Fibroblast of skin of right quadriceps (primary cell): Measurements from ENCODE around the gene YIPF5.

Experiments
- DNase-seq: peaks from one replicate; pipeline ENCODE4 v3.0.0-alpha.2; 2013

YIPF5 gene

DNA sequence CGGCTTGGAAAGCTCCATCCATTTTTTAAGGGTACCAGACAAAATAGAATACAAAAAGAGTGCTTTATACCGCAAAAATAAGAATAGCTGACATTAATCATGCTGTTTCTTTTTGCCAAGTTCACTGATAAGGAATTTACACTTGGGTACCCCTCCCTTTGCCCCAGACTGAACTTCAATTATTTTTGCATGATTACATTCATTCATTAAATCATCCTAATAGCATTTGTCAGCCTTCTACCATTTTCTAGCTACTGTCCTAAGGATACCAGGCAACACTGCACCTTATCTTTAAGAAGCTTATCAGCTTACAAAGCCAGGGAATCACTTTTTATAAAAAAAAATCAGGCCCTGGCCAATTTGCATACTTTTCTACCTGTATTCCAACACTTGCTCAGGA, 48.4 kb downstream of the YIPF5 start:
- no peak for DNase-seq

DNA sequence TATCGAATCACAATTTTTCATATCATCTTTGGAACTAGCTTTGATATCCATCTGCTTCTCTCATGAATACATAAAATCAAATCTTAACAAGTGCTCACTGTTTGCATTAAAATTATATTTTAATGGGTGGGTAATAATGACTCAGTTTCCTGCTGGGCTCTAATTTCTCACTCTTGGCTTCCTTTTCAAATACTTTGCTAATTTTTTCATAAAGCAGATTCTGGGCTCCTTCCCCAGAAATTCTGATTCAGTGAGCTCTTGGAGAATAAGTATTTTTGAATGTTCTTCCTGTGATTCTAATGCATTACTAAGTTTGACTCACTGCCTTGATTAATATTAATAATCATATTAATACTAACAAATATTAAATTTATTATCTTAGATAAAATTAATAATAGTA, 48.9 kb downstream of the YIPF5 start:
- peak; percentile 24 for DNase-seq

DNA sequence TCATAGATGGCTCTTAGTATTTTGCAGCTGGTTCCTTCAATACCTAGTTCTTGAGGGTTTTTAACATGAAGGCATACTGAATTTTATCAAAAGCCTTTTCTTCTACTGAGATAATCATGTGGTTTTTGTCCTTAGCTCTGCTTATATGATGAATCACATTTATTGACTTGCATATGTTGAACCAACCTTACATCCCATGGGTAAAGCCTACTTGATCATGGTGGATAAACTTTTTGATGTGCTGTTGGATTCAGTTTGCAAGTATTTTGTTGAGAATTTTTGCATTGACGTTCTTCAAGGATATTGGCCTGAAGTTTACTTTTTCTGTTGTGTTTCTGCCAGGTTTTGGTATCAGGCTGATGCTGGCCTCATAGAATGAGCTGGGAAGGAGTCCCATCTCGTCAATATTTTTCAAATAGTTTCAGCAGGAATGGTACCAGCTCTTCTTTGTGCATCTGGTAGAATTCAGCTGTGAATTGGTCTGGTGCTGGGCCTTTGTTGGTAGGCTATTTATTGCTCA, 49.7 kb downstream of the YIPF5 start:
- DNase-seq, result no peak

DNA sequence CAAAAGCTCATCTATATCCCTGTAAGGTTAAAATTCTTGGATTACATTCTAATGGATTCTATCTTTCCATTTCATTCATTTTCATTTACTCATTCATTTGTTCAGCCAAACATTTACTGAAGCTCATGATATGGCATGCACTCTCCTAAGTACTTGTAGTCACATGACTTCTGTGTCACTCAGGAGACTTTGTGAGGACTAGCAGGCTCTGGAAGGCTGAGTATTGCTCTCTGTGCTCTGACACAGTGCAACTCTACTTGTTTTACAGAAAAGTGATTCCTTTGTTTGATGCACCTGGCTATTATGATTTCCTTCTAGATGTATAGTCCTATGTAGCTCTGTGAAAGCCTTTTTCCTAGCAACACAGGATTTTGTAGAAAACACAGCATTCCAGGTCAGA, 53.0 kb downstream of the YIPF5 start:
- DNase-seq, result no peak

DNA sequence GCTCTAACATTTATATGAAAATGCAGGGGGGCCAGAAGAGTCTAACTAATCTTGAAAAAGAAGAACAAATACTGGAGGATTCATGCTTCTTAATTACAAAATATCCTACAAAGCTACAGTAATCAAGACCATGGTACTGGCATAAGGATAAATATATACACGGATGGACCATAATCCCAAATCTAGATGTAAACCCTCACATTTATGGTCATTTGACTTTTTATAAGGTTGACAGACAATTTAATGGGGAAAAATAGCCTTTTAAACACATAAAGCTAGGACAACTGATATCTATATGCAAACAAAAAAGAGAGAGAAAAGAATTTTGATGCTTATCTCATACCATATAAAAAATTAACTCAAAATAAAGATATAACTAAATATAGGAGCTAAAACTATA, 55.9 kb downstream of the YIPF5 start:
- DNase-seq, result no peak
